Peyer's patch (tissue), 4 donors: ENCODE data around the gene ANKRD18A.
"Not testable (repeated sequence)": the region's sequence is repeated elsewhere in the genome, so short reads cannot be mapped to it uniquely, and the experiment has no call there.

ENCODE experiments used
- POLR2A ChIP-seq, 2 donors: fragments of 450-650 bp; IDR thresholded peaks; one replicate each; pipeline ENCODE4 v1.5.1; 2017; ENCODE audit warnings: antibody characterized with exemption in 2 of 2, mild to moderate bottlenecking in 2 of 2, moderate library complexity in 2 of 2
- TF ChIP-seq, protein P1 (sequence below), 6 experiments: fragments of 450-650 bp in 4 of 6; fragments of 200-600 bp in 2 of 6; sonication (generic) in 1 of 6; IDR thresholded peaks; one replicate each; pipeline ENCODE4 v1.5.1; 2017 to 2019; ENCODE audit warnings: antibody characterized with exemption in 6 of 6, mild to moderate bottlenecking in 3 of 6, moderate library complexity in 1 of 6

DNA sequence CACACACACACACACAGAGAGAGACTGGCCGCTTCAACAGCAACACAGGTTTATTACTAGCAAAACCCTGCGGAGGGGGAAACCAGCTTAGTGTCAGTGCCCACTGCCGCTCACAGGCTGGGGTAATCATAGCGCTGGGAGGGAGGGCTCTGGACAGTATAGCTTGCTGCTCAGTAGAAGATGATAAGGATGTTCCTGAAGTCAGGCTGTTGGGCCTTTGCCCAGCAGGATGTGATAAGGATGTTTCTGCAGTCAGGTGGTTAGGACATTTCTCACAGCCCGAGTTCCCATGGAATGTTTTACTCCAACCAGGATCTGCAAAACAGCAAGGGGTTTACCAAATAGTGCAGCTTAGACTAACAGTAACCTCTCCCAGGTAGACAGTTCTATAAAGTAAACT, 79.9 kb downstream of the ANKRD18A start:
- TF ChIP-seq, protein P1, sequence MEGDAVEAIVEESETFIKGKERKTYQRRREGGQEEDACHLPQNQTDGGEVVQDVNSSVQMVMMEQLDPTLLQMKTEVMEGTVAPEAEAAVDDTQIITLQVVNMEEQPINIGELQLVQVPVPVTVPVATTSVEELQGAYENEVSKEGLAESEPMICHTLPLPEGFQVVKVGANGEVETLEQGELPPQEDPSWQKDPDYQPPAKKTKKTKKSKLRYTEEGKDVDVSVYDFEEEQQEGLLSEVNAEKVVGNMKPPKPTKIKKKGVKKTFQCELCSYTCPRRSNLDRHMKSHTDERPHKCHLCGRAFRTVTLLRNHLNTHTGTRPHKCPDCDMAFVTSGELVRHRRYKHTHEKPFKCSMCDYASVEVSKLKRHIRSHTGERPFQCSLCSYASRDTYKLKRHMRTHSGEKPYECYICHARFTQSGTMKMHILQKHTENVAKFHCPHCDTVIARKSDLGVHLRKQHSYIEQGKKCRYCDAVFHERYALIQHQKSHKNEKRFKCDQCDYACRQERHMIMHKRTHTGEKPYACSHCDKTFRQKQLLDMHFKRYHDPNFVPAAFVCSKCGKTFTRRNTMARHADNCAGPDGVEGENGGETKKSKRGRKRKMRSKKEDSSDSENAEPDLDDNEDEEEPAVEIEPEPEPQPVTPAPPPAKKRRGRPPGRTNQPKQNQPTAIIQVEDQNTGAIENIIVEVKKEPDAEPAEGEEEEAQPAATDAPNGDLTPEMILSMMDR (IDR thresholded peaks at IDR 0.05): not testable (repeated sequence)
- not testable (repeated sequence) for TF ChIP-seq POLR2A (IDR thresholded peaks at IDR 0.05)
